Skeletal muscle satellite cell (primary cell): ENCODE data around the gene RPL18A.

Source experiments
- H3K27me3 ChIP-seq: 2 replicates; pipeline ENCODE4 v1.7.0; 2013; ENCODE audit warnings: low read length; ENCODE audit not compliant: control insufficient read depth, insufficient read depth
- H3K36me3 ChIP-seq: 2 replicates; pipeline ENCODE4 v1.7.0; 2013; ENCODE audit warnings: mild to moderate bottlenecking, control low read depth, low read length; ENCODE audit not compliant: insufficient read depth
- H3K4me1 ChIP-seq: 2 replicates; pipeline ENCODE4 v1.7.0; 2013; ENCODE audit warnings: low read length; ENCODE audit not compliant: control insufficient read depth, insufficient read depth
- H3K4me2 ChIP-seq: 2 replicates; pipeline ENCODE4 v1.7.0; 2013; ENCODE audit warnings: mild to moderate bottlenecking, low read length
- H3K4me3 ChIP-seq: 2 replicates; pipeline ENCODE4 v1.7.0; 2013; ENCODE audit warnings: low read length
- H3K9ac ChIP-seq: 2 replicates; pipeline ENCODE4 v1.7.0; 2013; ENCODE audit warnings: mild to moderate bottlenecking, low read depth, low read length, moderate library complexity
- H3K9me3 ChIP-seq: replicated peaks from 2 replicates; pipeline ENCODE4 v1.7.0; 2013; ENCODE audit warnings: mild to moderate bottlenecking, control low read depth, low read length

Gene RPL18A

GRCh38 chr19:17862711-17863519 is 3.2 kb downstream of the RPL18A start:
- Histone ChIP-seq H3K36me3 (peaks cover 58% of the 10 kb centered on the region), H3K9me3 (no peaks in the 10 kb centered on the region), H3K4me1 (peaks cover 17% of the 10 kb centered on the region), H3K4me2 (no peak overlapping the region), H3K27me3 (no peaks in the 10 kb centered on the region), H3K9ac (no peak overlapping the region), H3K4me3 (no peak overlapping the region)

- Histone ChIP-seq H3K4me2 (no peak overlapping the region), H3K4me3 (no peak overlapping the region), H3K9ac (no peak overlapping the region), H3K36me3 (peaks cover 58% of the 10 kb centered on the region), H3K4me1 (peaks cover 17% of the 10 kb centered on the region), H3K9me3 (no peaks in the 10 kb centered on the region), H3K27me3 (peaks cover 5% of the 10 kb centered on the region)
These were observed 3.9 kb downstream of the RPL18A start for GRCh38 chr19:17863520-17864182.

- Histone ChIP-seq H3K36me3 (peaks cover 52% of the 10 kb centered on the region), H3K27me3 (peaks cover 20% of the 10 kb centered on the region), H3K4me1 (peaks cover 12% of the 10 kb centered on the region), H3K4me2 (no peak overlapping the region), H3K9me3 (no peaks in the 10 kb centered on the region), H3K4me3 (no peak overlapping the region), H3K9ac (no peak overlapping the region)
These were observed 5.9 kb downstream of the RPL18A start for GRCh38 chr19:17865364-17866311.

GRCh38 chr19:17866312-17866963 is 6.7 kb downstream of the RPL18A start:
- Histone ChIP-seq H3K9me3 (no peaks in the 10 kb centered on the region), H3K4me3 (no peak overlapping the region)

GRCh38 chr19:17866964-17867486 is 7.3 kb downstream of the RPL18A start:
- Histone ChIP-seq H3K4me1 (no peaks in the 10 kb centered on the region), H3K4me2 (no peak overlapping the region), H3K36me3 (peaks cover 38% of the 10 kb centered on the region), H3K9ac (no peak overlapping the region), H3K9me3 (no peaks in the 10 kb centered on the region), H3K27me3 (peaks cover 34% of the 10 kb centered on the region), H3K4me3 (no peak overlapping the region)

More at GRCh38 chr19:17866312-17866963, 6.7 kb downstream of the RPL18A start:
- Histone ChIP-seq H3K4me2 (no peak overlapping the region), H3K36me3 (peaks cover 44% of the 10 kb centered on the region), H3K4me1 (peaks cover 5% of the 10 kb centered on the region), H3K9ac (no peak overlapping the region), H3K27me3 (peaks cover 28% of the 10 kb centered on the region)

- no peak overlapping the region for H3K9ac ChIP-seq
- H3K9me3 ChIP-seq: no peaks in the 10 kb centered on the region
- no peak overlapping the region for H3K4me3 ChIP-seq
- peaks cover 46% of the 10 kb centered on the region for H3K27me3 ChIP-seq
- no peaks in the 10 kb centered on the region for H3K4me1 ChIP-seq
- H3K36me3 ChIP-seq: peaks cover 21% of the 10 kb centered on the region
- H3K4me2 ChIP-seq: no peak overlapping the region
These were observed 9.0 kb downstream of the RPL18A start for GRCh38 chr19:17868669-17869068.

- H3K4me2 ChIP-seq: no peak overlapping the region
- H3K9me3 ChIP-seq: no peaks in the 10 kb centered on the region
- H3K4me1 ChIP-seq: no peaks in the 10 kb centered on the region
- peaks cover 50% of the 10 kb centered on the region for H3K27me3 ChIP-seq
- peaks cover 16% of the 10 kb centered on the region for H3K36me3 ChIP-seq
- H3K9ac ChIP-seq: no peak overlapping the region
- no peak overlapping the region for H3K4me3 ChIP-seq
These were observed 9.5 kb downstream of the RPL18A start for GRCh38 chr19:17869114-17869608.

- Histone ChIP-seq H3K4me1 (no peaks in the 10 kb centered on the region), H3K9me3 (no peaks in the 10 kb centered on the region), H3K9ac (no peak overlapping the region), H3K4me2 (no peak overlapping the region), H3K36me3 (no peaks in the 10 kb centered on the region), H3K4me3 (no peak overlapping the region), H3K27me3 (peaks cover 56% of the 10 kb centered on the region)
These were observed 11.5 kb downstream of the RPL18A start for GRCh38 chr19:17871032-17871877.

- Histone ChIP-seq H3K4me1 (no peaks in the 10 kb centered on the region), H3K36me3 (no peaks in the 10 kb centered on the region), H3K4me3 (no peak within 1 kb of the TSS), H3K9me3 (no peaks in the 10 kb centered on the region), H3K4me2 (no peak within 1 kb of the TSS), H3K9ac (no peak within 1 kb of the TSS), H3K27me3 (peaks cover 56% of the 10 kb centered on the region)
These were observed 12.2 kb downstream of the RPL18A start, which contains the start of gene SLC5A5 for GRCh38 chr19:17871878-17872250. SLC5A5 (plus strand) TSS chr19:17871945; CDS start chr19:17872320, 375 bp downstream.
